22Rv1 (cell line): ENCODE measurements around the gene SIGLEC15.
"Not testable (repeated sequence)": the region's sequence is repeated elsewhere in the genome, so short reads cannot be mapped to it uniquely, and the experiment has no call there.

Source experiments
- H3K27ac ChIP-seq: fragments of 450-650 bp; 2 replicates; pipeline ENCODE4 v1.5.1; 2017
- CTCF ChIP-seq: fragments of 450-650 bp; IDR thresholded peaks from 2 replicates; pipeline ENCODE4 v1.5.1; 2017; ENCODE audit warnings: mild to moderate bottlenecking
- ZFX ChIP-seq: fragments of 450-650 bp; IDR thresholded peaks from 2 replicates; pipeline ENCODE4 v1.6.1; 2017; ENCODE audit warnings: antibody characterized with exemption, borderline replicate concordance

Gene SIGLEC15

GRCh38 chr18:45841060-45841764 is 15.7 kb downstream of the SIGLEC15 start:
- H3K27ac ChIP-seq: no peak overlapping the region
- no peak for TF ChIP-seq CTCF
- no peak for TF ChIP-seq ZFX

GRCh38 chr18:45841765-45842442 is 16.4 kb downstream of the SIGLEC15 start:
- H3K27ac ChIP-seq: no peak overlapping the region
- TF ChIP-seq CTCF (no peak), ZFX (no peak)

GRCh38 chr18:45843019-45843418 is 17.5 kb downstream of the SIGLEC15 start:
- TF ChIP-seq ZFX (no peak), CTCF (no peak)
- H3K27ac ChIP-seq: no peak overlapping the region

GRCh38 chr18:45844938-45845337 is 19.5 kb downstream of the SIGLEC15 start:
- H3K27ac ChIP-seq: no peak overlapping the region
- TF ChIP-seq CTCF: no peak
- TF ChIP-seq ZFX: no peak

GRCh38 chr18:45845410-45845809 is 19.9 kb downstream of the SIGLEC15 start:
- H3K27ac ChIP-seq: no peak overlapping the region
- TF ChIP-seq CTCF: no peak
- TF ChIP-seq ZFX: no peak

- TF ChIP-seq ZFX: no peak
- no peak for TF ChIP-seq CTCF
- H3K27ac ChIP-seq: no peak overlapping the region
Observed at GRCh38 chr18:45847119-45847518, 21.6 kb downstream of the SIGLEC15 start.

GRCh38 chr18:45848643-45849042 is 23.2 kb downstream of the SIGLEC15 start:
- H3K27ac ChIP-seq: not testable (repeated sequence)
